Raji (cell line): ENCODE measurements around the gene PTGES3L.

ENCODE experiments used
- POLR2A ChIP-seq: IDR thresholded peaks from 2 replicates; pipeline ENCODE4 v1.6.1; 2011; ENCODE audit warnings: low read depth, low read length, control low read depth; ENCODE audit not compliant: insufficient read depth

PTGES3L gene

GRCh38 chr17:42964161-42964932 lies 15.5 kb downstream of the PTGES3L start, which contains the start of gene AARSD1:
TSS of gene AARSD1 (minus strand) at chr17:42964454. CDS start at chr17:42964440, 14 bp downstream.
- TF ChIP-seq POLR2A, result peak; percentile 98

- no peak for TF ChIP-seq POLR2A
Observed at GRCh38 chr17:42953669-42954068, 26.2 kb downstream of the PTGES3L start.

- TF ChIP-seq POLR2A, result no peak
Observed at GRCh38 chr17:42950044-42950783, 29.7 kb downstream of the PTGES3L start.

GRCh38 chr17:42946812-42947211 lies 33.1 kb downstream of the PTGES3L start:
- no peak for TF ChIP-seq POLR2A

- no peak for TF ChIP-seq POLR2A
Observed at GRCh38 chr17:42944211-42944610, 35.7 kb downstream of the PTGES3L start.

GRCh38 chr17:42937712-42938596 lies 41.9 kb downstream of the PTGES3L start:
- TF ChIP-seq POLR2A, result no peak

- TF ChIP-seq POLR2A, result no peak
Observed at GRCh38 chr17:42929497-42929844, 50.4 kb downstream of the PTGES3L start.

- TF ChIP-seq POLR2A, result no peak
Observed at GRCh38 chr17:42928714-42929496, 51.0 kb downstream of the PTGES3L start.

- TF ChIP-seq POLR2A, result no peak
Observed at GRCh38 chr17:42924891-42925290, 55.0 kb downstream of the PTGES3L start.

- no peak for TF ChIP-seq POLR2A
Observed at GRCh38 chr17:42922294-42922693, 57.6 kb downstream of the PTGES3L start.

GRCh38 chr17:42920922-42921321 lies 59.0 kb downstream of the PTGES3L start:
- TF ChIP-seq POLR2A, result no peak

GRCh38 chr17:42920106-42920900 lies 59.6 kb downstream of the PTGES3L start:
- TF ChIP-seq POLR2A, result no peak

- TF ChIP-seq POLR2A, result no peak
Observed at GRCh38 chr17:42918902-42919521, 60.9 kb downstream of the PTGES3L start.
